ENCODE data around the gene SLCO4A1.

SLCO4A1 gene

GRCh38 chr20:62639765-62640164, 2.5 kb upstream of the SLCO4A1 start:
- TF ChIP-seq CTCF (IDR thresholded peaks at IDR 0.05; ENCODE audit: insufficient read depth, missing control alignments): no peak
- DNase-seq (ENCODE audit: insufficient read length, low spot score): no peak
- FAIRE-seq: no peak

GRCh38 chr20:62640870-62641269, 1.4 kb upstream of the SLCO4A1 start:
- TF ChIP-seq CTCF (IDR thresholded peaks at IDR 0.05; ENCODE audit: insufficient read depth, missing control alignments): no peak
- no peak for DNase-seq (ENCODE audit: insufficient read length, low spot score)
- FAIRE-seq: no peak

GRCh38 chr20:62641321-62642050, 817 bp upstream of the SLCO4A1 start:
- DNase-seq (ENCODE audit: insufficient read length, low spot score) (no peak), FAIRE-seq (no peak)
- no peak for TF ChIP-seq CTCF (IDR thresholded peaks at IDR 0.05; ENCODE audit: insufficient read depth, missing control alignments)

- DNase-seq (ENCODE audit: insufficient read length, low spot score) (no peak), FAIRE-seq (no peak)
- TF ChIP-seq CTCF (IDR thresholded peaks at IDR 0.05; ENCODE audit: insufficient read depth, missing control alignments): no peak
Measured at GRCh38 chr20:62642666-62643520, 590 bp downstream of the SLCO4A1 start.

- no peak for TF ChIP-seq CTCF (IDR thresholded peaks at IDR 0.05; ENCODE audit: insufficient read depth, missing control alignments)
- DNase-seq (ENCODE audit: insufficient read length, low spot score) (no peak), FAIRE-seq (no peak)
Measured at GRCh38 chr20:62643521-62644043, 1.3 kb downstream of the SLCO4A1 start.

GRCh38 chr20:62644044-62644795, 1.9 kb downstream of the SLCO4A1 start:
- no peak for DNase-seq (ENCODE audit: insufficient read length, low spot score)
- no peak for FAIRE-seq
- TF ChIP-seq CTCF (IDR thresholded peaks at IDR 0.05; ENCODE audit: insufficient read depth, missing control alignments): no peak

All from D721Med (cell line).